OCI-LY1 (cell line): Measurements from ENCODE around the gene LTO1.

ENCODE experiments used
- H2AFZ ChIP-seq: fragments of 200-600 bp; sonication (generic), shearing (Covaris generic); 2 replicates; pipeline ENCODE4 v1.6.0; 2014; ENCODE audit warnings: antibody characterized with exemption, mild to moderate bottlenecking, low read length
- H3F3A ChIP-seq: fragments of 200-600 bp; sonication (generic), shearing (Covaris generic); 2 replicates; pipeline ENCODE4 v1.6.0; 2014; ENCODE audit warnings: mild to moderate bottlenecking, antibody characterized with exemption, low read length, moderate library complexity; ENCODE audit not compliant: insufficient read depth
- H3K27ac ChIP-seq: fragments of 200-600 bp; sonication (generic); 2 replicates; pipeline ENCODE4 v1.5.1; 2014; ENCODE audit warnings: low read length, mixed run types, mild to moderate bottlenecking, low read depth; ENCODE audit not compliant: poor library complexity, severe bottlenecking
- H3K27me3 ChIP-seq: fragments of 200-600 bp; sonication (generic); 2 replicates; pipeline ENCODE4 v1.6.0; 2014; ENCODE audit warnings: antibody characterized with exemption, mild to moderate bottlenecking, low read length, moderate library complexity; ENCODE audit not compliant: insufficient read depth
- H3K36me3 ChIP-seq: fragments of 200-600 bp; sonication (generic); 2 replicates; pipeline ENCODE4 v1.6.1; 2014; ENCODE audit warnings: mild to moderate bottlenecking, antibody characterized with exemption, low read length, moderate library complexity, mixed read lengths; ENCODE audit not compliant: insufficient read depth
- H3K4me1 ChIP-seq: fragments of 200-600 bp; sonication (generic); 2 replicates; pipeline ENCODE4 v1.5.1; 2014; ENCODE audit warnings: mild to moderate bottlenecking, low read length, moderate library complexity; ENCODE audit not compliant: insufficient read depth, severe bottlenecking
- H3K4me2 ChIP-seq: fragments of 200-600 bp; sonication (generic), shearing (Covaris generic); 2 replicates; pipeline ENCODE4 v1.6.1; 2014; ENCODE audit warnings: low read length
- H3K4me3 ChIP-seq: fragments of 200-600 bp; sonication (generic); 2 replicates; pipeline ENCODE4 v1.5.1; 2014; ENCODE audit warnings: low read length, low read depth, mild to moderate bottlenecking, mixed read lengths; ENCODE audit not compliant: poor library complexity, severe bottlenecking
- H3K79me2 ChIP-seq: fragments of 200-600 bp; shearing (Covaris generic); 2 replicates; pipeline ENCODE4 v1.6.1; 2016; ENCODE audit warnings: mixed run types, low read length, mixed read lengths; ENCODE audit not compliant: insufficient read depth
- H3K9ac ChIP-seq: fragments of 200-600 bp; sonication (generic), shearing (Covaris generic); 2 replicates; pipeline ENCODE4 v1.6.1; 2014; ENCODE audit warnings: mild to moderate bottlenecking, low read length, mixed read lengths
- H3K9me2 ChIP-seq: fragments of 200-600 bp; sonication (generic), shearing (Covaris generic); 2 replicates; pipeline ENCODE4 v1.6.1; 2014; ENCODE audit warnings: low read depth, mild to moderate bottlenecking, low read length, mixed read lengths
- H3K9me3 ChIP-seq: fragments of 200-600 bp; shearing (Covaris generic); 2 replicates; pipeline ENCODE4 v1.6.1; 2014; ENCODE audit warnings: low read length, mixed read lengths
- H4K20me1 ChIP-seq: fragments of 200-600 bp; sonication (generic), shearing (Covaris generic); 2 replicates; pipeline ENCODE4 v1.6.0; 2016; ENCODE audit warnings: mild to moderate bottlenecking, low read length; ENCODE audit not compliant: insufficient read depth
- CTCF ChIP-seq: fragments of 200-600 bp; sonication (generic), shearing (Covaris generic); IDR thresholded peaks from 2 replicates; pipeline ENCODE4 v1.5.1; 2017; ENCODE audit warnings: mild to moderate bottlenecking, antibody characterized with exemption, low read length, moderate library complexity, mixed read lengths
- EZH2 ChIP-seq: fragments of 200-600 bp; sonication (generic), shearing (Covaris generic); IDR thresholded peaks from 2 replicates; pipeline ENCODE4 v1.8.0; 2017; ENCODE audit warnings: borderline replicate concordance, mixed run types, mild to moderate bottlenecking, antibody characterized with exemption, low read length, moderate library complexity, mixed read lengths

Gene LTO1

GRCh38 chr11:69674886-69675714 is at the start of gene LTO1:
Gene LTO1 (minus strand): TSS chr11:69675353. CDS start chr11:69675239, 114 bp downstream.
- H4K20me1 ChIP-seq, result no peaks in the 10 kb centered on the region
- peak within 1 kb of the TSS; percentile 71 for H3K9ac ChIP-seq
- H3K27me3 ChIP-seq, result no peaks in the 10 kb centered on the region
- peaks cover 7% of the 10 kb centered on the region for H3K4me1 ChIP-seq
- H3K4me3 ChIP-seq, result peak within 1 kb of the TSS; percentile 79
- peaks cover 6% of the 10 kb centered on the region; the same call in 1 of the 2 replicates for H3K79me2 ChIP-seq
- H3K9me2 ChIP-seq, result no peaks in the 10 kb centered on the region
- no peaks in the 10 kb centered on the region for H3F3A ChIP-seq
- no peaks in the 10 kb centered on the region for H3K9me3 ChIP-seq
- no peak within 1 kb of the TSS for H3K27ac ChIP-seq
- H2AFZ ChIP-seq, result no peak within 1 kb of the TSS
- H3K4me2 ChIP-seq, result peak within 1 kb of the TSS; percentile 89
- peaks cover 9% of the 10 kb centered on the region for H3K36me3 ChIP-seq
- no peak for TF ChIP-seq EZH2
- TF ChIP-seq CTCF, result no peak

- TF ChIP-seq EZH2, result no peak
- peak; percentile 37 for TF ChIP-seq CTCF
- Histone ChIP-seq H3K79me2 (no peaks in the 10 kb centered on the region), H3K4me2 (no peak overlapping the region), H2AFZ (no peak overlapping the region), H3F3A (no peaks in the 10 kb centered on the region), H3K27me3 (peaks cover 5% of the 10 kb centered on the region), H3K4me1 (no peaks in the 10 kb centered on the region), H3K27ac (no peak overlapping the region), H3K9me3 (no peaks in the 10 kb centered on the region), H3K4me3 (no peak overlapping the region), H3K9me2 (no peaks in the 10 kb centered on the region), H3K9ac (no peak overlapping the region), H3K36me3 (no peaks in the 10 kb centered on the region), H4K20me1 (no peaks in the 10 kb centered on the region)
Observed at GRCh38 chr11:69721745-69722144, 46.6 kb upstream of the LTO1 start.

GRCh38 chr11:69721106-69721505 is 46.0 kb upstream of the LTO1 start:
- Histone ChIP-seq H3K9me2 (no peaks in the 10 kb centered on the region), H2AFZ (no peak overlapping the region), H3K9me3 (no peaks in the 10 kb centered on the region), H3K4me1 (no peaks in the 10 kb centered on the region), H3K4me3 (no peak overlapping the region), H3F3A (no peaks in the 10 kb centered on the region), H4K20me1 (no peaks in the 10 kb centered on the region), H3K27me3 (peaks cover 5% of the 10 kb centered on the region), H3K4me2 (no peak overlapping the region), H3K27ac (no peak overlapping the region), H3K9ac (no peak overlapping the region), H3K79me2 (no peaks in the 10 kb centered on the region), H3K36me3 (no peaks in the 10 kb centered on the region)
- no peak for TF ChIP-seq CTCF
